Stimulated activated CD4-positive, alpha-beta T cell treated with anti-CD3 and anti-CD28 coated beads, Interleukin-12 subunit alpha, Interleukin-12 subunit beta, amount 100 ng/mL, for 4 hours (primary cell): Measurements from ENCODE around the gene RBM15.

Experiments
- DNase-seq: peaks from one replicate; pipeline ENCODE4 v3.0.0-alpha.2; 2020

Gene RBM15

GRCh38 chr1:110320168-110320518 lies 19.0 kb upstream of the RBM15 start:
- no peak for DNase-seq

- no peak for DNase-seq
These were observed 18.1 kb upstream of the RBM15 start for GRCh38 chr1:110321045-110321444.

DNA sequence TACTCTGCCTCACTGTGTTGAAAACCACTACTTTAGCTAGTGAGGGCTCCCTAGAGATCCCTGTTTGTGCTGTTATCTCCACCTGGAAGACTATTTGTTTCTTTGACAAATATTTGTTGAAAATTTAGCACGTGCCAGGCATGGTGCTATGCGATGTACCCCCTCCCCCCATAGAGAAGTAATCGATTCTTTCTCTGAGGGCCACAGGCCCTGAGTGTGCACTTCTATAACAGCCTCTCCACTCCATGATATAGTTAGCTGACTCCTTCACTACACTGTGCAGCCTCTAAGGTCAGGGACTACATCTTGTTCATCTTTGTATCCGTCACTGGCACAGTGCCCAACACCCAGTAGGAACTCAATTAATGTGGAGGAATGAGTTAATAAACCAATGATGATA lies 17.3 kb upstream of the RBM15 start:
- DNase-seq: no peak

DNA sequence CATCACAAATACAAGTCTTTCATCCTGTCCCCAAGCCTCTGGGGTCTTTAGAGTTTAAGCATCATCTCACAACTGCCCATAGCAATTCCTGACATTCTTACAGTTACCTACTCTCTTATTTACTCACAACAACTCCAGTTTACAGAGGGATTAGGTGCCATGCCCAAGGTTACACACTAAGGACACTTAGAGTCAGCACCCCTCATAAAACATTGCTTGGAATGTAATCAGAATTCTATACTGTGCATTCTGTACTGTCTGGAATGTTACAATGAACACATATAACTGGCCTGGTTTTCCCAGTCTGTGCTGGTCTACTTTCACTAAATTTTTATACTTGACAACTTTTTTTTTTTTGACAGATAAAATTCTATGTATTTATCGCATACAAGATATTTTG lies 14.5 kb upstream of the RBM15 start:
- no peak for DNase-seq

DNA sequence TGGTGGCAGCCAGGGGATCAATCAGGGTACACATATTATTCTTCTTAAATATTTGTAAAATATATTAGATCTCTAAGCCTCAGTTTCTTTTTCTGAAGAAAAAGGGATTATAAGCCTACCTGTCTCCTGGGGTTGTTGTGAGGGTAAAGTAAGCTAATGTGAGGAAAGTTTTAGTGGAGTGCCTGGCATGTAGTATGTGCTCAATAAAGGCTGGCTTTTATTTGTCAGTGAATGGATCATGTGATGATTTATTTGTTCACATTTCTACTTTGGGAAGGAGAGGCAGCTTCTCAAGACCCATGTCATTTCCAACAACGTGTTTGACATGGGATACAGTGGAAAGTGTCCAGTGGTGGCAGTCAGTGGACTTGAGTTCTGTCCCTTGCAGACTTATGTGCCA lies 12.4 kb upstream of the RBM15 start:
- DNase-seq: no peak

DNA sequence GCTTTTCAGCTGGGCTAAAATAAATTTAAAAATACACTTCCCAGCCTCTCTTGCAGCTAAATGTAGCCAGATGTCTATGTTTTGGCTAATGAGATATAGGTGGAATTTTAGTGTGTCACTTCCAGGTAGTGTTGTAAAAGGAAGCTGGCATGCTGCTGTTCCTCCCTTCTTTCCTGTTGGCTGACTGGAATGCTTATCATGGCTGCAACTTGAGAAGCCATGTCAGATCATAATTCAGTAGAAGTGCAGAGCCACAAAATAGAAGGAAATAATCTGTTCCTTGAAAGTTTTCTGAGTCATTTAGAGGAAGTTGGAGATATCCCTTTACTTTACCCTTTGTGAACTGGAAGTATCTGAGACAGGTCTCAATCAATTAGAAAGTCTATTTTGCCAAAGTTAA lies 10.9 kb upstream of the RBM15 start:
- no peak for DNase-seq

DNA sequence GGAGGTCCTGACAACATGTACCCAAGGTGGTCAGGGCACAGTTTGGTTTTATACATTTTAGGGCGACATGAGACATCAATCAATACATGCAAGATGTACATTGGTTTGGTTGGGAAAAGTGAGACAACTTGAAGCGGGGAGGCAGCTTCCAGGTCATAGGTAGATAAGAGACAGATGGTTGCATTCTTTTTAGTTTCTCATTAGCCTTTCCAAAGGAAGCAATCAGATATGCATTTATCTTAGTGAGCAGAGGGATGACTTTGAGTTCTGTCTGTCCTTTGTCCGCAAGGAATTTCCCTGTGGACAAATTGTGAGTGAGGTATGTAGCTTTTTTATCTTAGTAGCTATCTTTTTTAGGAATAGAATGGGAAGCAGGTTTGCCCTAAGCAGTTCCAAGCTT lies 10.5 kb upstream of the RBM15 start:
- DNase-seq: no peak

DNA sequence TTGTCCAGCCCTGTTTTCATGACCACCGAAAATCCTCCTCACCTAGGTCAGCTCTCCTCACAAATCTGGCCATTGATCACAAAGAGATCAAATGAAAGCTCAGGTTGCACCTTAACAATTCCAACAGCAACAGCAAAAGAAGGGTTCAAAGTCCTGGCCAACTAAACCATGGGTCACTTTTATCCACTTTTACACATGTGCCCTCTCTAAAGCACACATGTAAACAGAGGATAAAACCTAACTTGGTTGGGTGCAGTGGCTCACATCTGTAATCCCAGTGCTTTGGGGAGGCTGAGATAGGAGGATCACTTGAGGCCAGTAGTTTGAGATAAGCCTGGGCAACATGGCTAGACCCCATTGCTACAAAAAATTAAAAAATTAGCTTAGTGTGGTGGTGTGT lies 3.9 kb upstream of the RBM15 start:
- no peak for DNase-seq

DNA sequence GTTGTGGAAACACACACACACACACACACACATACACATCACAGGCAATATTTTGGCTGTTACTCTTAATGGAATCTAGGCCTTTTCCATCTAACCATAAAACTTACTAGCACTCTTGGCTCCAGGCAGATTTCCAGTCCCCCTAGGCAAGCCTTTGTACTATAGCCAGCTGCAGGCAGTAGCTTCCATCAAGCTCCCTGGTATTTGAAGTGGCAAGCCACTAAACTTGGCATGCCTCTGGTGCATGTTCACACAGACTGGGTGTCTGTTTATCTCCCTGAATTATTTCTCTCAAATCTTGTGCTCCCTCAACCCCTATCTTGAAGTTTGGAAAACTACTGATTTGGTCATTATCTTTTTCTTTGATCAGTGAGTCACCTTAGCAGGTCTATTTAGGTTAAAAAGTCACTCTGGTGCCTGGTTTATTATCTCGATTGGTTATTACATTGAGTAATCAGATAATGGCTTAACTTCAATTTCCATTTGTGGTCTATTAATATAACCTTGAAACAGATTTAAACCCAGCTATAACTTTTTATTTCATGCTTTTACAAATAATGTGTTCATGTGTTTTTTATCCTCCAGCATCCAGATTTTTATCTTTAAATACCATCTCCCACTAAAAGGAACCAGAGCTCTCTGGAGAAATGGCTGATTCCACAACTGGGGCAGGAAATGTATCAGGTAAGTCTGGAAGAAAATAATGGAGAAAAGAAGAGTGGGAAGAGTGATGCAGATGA lies 2.7 kb upstream of the RBM15 start:
- no peak for DNase-seq

DNA sequence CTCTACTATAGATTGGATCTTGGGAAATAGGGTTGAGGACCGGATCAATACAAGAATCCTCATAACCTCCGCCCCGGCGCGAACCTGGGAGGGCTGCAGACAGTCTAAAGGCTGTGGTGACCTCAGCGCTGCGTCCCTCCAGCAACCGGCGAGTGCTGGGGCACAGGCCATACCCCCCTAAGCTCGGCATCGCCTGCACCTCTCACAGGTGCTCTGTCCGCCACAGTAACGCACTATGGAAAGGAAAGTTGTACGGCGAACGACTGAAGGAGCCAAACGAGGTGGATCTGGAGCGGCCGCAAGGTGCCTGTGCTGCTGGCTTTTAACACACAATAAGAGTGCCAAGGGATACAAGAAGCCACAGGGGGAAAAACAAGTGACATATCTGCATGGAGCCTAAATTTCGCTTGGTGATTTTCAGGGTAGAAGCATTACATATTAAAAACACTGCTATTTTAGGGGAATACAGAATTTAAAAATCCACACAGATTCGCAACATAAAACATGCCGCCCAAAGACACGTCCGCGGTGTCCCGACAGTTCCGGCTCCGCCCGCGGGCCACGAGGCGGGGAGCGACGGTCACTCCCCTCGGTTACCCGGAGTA lies 1.4 kb upstream of the RBM15 start:
- DNase-seq: peak; percentile 39

- DNase-seq: peak; percentile 90
These were observed 780 bp upstream of the RBM15 start for GRCh38 chr1:110338309-110338885.

- DNase-seq: peak; percentile 54
These were observed 430 bp downstream of the RBM15 start for GRCh38 chr1:110339407-110340206.

DNA sequence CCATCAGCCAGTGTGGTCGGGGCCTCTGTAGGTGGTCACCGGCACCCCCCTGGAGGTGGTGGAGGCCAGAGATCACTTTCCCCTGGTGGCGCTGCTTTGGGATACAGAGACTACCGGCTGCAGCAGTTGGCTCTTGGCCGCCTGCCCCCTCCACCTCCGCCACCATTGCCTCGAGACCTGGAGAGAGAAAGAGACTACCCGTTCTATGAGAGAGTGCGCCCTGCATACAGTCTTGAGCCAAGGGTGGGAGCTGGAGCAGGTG lies 961 bp downstream of the RBM15 start:
- DNase-seq: peak; percentile 5

GRCh38 chr1:110341146-110341871 lies 2.1 kb downstream of the RBM15 start:
- DNase-seq: no peak

DNA sequence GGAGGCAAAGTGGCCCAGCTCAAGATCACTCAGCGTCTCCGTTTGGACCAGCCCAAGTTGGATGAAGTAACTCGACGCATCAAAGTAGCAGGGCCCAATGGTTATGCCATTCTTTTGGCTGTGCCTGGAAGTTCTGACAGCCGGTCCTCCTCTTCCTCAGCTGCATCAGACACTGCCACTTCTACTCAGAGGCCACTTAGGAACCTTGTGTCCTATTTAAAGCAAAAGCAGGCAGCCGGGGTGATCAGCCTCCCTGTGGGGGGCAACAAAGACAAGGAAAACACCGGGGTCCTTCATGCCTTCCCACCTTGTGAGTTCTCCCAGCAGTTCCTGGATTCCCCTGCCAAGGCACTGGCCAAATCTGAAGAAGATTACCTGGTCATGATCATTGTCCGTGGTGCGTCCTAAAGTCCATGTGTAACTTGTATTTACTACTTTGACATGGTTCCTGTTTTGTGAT lies 2.7 kb downstream of the RBM15 start:
- DNase-seq: no peak

GRCh38 chr1:110343249-110343648 lies 4.1 kb downstream of the RBM15 start:
- DNase-seq: no peak

GRCh38 chr1:110344152-110344551 lies 5.0 kb downstream of the RBM15 start:
- no peak for DNase-seq

DNA sequence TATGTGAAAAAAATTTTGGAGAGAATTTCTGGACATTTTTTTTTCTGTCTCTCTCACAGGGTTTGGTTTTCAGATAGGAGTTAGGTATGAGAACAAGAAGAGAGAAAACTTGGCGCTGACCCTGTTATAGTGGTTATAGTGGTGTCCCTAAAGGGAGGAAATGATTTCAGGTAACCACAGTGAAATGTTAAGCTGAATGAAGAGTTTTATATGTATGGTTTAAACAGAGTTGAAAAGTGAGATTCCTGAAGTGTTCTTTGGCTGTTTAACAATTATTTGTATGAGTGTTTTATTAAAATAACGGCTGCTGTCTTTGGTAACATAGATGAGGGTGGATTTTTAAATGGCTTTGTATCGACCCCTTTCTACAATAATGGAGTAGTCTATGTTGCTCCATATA lies 6.3 kb downstream of the RBM15 start:
- no peak for DNase-seq

DNA sequence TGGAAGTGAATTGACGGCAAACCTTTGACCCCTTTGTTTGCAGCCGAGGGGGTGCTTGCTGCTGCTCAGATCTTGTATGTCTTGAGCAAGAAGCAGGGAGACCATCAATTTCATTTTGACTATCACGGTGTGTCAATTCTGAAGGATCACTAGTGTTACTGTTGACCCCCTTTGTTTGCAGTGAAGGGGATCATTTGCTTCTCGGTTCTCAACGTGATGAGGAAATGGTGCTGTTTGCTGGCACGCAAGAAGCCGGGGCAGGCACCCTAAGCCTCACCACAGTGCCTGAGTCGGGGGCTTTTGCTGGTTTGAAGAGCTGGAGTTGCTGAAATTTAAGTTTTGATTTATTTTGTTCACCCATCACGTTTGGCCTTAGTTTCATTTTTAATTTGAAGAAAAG lies 7.5 kb downstream of the RBM15 start:
- no peak for DNase-seq

- DNase-seq: no peak
These were observed 8.2 kb downstream of the RBM15 start for GRCh38 chr1:110347182-110347893.

GRCh38 chr1:110348050-110348449 lies 8.9 kb downstream of the RBM15 start:
- no peak for DNase-seq

- no peak for DNase-seq
These were observed 9.6 kb downstream of the RBM15 start for GRCh38 chr1:110348771-110349170.

DNA sequence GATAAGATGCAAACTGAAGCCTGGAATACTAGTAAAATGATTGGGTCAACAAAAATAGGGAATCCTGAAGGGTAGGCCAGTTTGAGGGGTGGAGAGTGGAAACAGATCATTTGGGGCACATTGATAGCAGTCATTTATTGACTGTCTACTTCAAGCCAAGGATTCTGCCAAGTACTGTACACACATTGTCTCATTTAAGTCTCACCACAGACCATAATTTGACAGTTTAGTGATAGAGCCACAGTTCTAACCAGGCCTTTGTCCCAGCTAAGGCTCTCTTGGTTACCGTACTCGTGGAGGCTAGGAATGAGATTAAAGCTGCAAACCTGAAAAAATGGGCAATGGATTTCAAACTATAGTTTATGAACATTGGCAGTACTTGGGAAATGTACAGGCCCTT lies 11.2 kb downstream of the RBM15 start:
- no peak for DNase-seq
